Testis (tissue), 3 donors: Measurements from ENCODE around the gene ADAM33. TPM values are rescaled to one million over a fixed set of nuclear protein-coding genes. Genes with fewer than 3 reads are reported as not detected.

Experiments used
- DNase-seq: peaks from one replicate; pipeline ENCODE4 v3.0.0-alpha.2; 2019
- H3K27ac ChIP-seq, 2 donors: fragments of 200-600 bp; sonication (generic); one replicate each; pipeline ENCODE4 v1.5.1; 2019
- H3K27me3 ChIP-seq: fragments of 200-600 bp; sonication (generic); one replicate; pipeline ENCODE4 v1.5.1; 2019
- H3K36me3 ChIP-seq: fragments of 200-600 bp; sonication (generic); one replicate; pipeline ENCODE4 v1.5.1; 2017; ENCODE audit warnings: low read depth; ENCODE audit errors: missing control alignments
- H3K4me1 ChIP-seq: fragments of 200-600 bp; sonication (generic); one replicate; pipeline ENCODE4 v1.5.1; 2019
- H3K4me3 ChIP-seq, 2 donors: fragments of 200-600 bp; sonication (generic); one replicate each; pipeline ENCODE4 v1.5.1; 2017 to 2019
- H3K9me3 ChIP-seq: fragments of 200-600 bp; sonication (generic); one replicate; pipeline ENCODE4 v1.5.1; 2017
- POLR2A ChIP-seq: fragments of 450-650 bp; IDR thresholded peaks from one replicate; pipeline ENCODE4 v1.6.1; 2017; ENCODE audit warnings: antibody characterized with exemption, mild to moderate bottlenecking, moderate library complexity
- WGBS, 2 donors: methylation state at CpG; one replicate each; pipeline ENCODE4 v1.1.5; 2018; 5-methylcytosine and 5-hydroxymethylcytosine counted together
- intact Hi-C: fragments of 100-400 bp; cut with DNase I; formaldehyde crosslinking; loops from one replicate; pipeline ENCODE4 v1.15.1; 2023; ENCODE audit warnings: low total_unique reads
- polyA plus RNA-seq: library from polyadenylated mRNA; stranded (reverse); fragments of 350-450 nt; fragmentation: Illumina TruSeq; extraction: RNeasy Lipid Tissue Mini Kit (QIAGEN cat#74804); gene quantifications from one replicate; pipeline ENCODE4 v1.2.3, GENCODE V29; 2014; ENCODE audit warnings: low read depth, low replicate concordance; ENCODE audit not compliant: insufficient read depth
- total RNA-seq, 2 donors: library from RNA; depleted of rRNA; stranded (reverse); fragments of >200 nt; gene quantifications; one replicate each; pipeline ENCODE4 v1.2.3, GENCODE V29; 2016
- TF ChIP-seq, protein P1 (sequence below), 3 experiments: fragments of 450-650 bp in 2 of 3; fragments of 200-600 bp in 1 of 3; sonication (generic) in 1 of 3; IDR thresholded peaks; one replicate each; pipeline ENCODE4 v1.5.1; 2016 to 2019; ENCODE audit warnings: antibody characterized with exemption in 3 of 3, mild to moderate bottlenecking in 2 of 3, moderate library complexity in 1 of 3

Gene ADAM33
- total and polyA plus RNA-seq, 3 donors from 2014 or later, result 25.5 to 61.1 (median 35.4) TPM

DNA sequence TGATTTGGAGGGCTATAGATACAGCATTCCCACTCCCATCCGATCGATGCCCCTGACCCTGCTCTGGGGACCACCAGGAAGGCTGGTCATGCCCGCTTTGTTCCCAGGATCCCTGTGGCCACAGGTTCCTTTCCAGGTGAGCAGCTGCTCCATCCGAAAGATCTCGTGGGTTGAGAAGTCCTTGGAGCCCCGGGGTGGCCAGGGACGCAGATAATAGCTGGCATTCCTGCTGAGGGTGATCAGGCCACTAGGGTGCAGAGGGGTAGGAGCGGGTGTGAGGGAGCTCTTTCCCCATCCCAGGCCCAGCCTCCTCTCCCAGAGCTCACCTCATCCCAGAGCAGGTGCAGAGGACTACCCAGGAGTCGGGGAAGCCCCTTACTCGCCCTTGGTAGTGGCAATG is 7.4 kb downstream of the ADAM33 start:
- 65 to 79% methylated on average over 4 to 10 of the region's 10 CpGs for WGBS, 2 donors
- TF ChIP-seq POLR2A, result no peak
- TF ChIP-seq, protein P1, sequence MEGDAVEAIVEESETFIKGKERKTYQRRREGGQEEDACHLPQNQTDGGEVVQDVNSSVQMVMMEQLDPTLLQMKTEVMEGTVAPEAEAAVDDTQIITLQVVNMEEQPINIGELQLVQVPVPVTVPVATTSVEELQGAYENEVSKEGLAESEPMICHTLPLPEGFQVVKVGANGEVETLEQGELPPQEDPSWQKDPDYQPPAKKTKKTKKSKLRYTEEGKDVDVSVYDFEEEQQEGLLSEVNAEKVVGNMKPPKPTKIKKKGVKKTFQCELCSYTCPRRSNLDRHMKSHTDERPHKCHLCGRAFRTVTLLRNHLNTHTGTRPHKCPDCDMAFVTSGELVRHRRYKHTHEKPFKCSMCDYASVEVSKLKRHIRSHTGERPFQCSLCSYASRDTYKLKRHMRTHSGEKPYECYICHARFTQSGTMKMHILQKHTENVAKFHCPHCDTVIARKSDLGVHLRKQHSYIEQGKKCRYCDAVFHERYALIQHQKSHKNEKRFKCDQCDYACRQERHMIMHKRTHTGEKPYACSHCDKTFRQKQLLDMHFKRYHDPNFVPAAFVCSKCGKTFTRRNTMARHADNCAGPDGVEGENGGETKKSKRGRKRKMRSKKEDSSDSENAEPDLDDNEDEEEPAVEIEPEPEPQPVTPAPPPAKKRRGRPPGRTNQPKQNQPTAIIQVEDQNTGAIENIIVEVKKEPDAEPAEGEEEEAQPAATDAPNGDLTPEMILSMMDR (IDR thresholded peaks at IDR 0.05), result no peak
- DNase-seq, result no peak
- Histone ChIP-seq H3K4me3 (no peak overlapping the region), H3K36me3 (no peaks in the 10 kb centered on the region), H3K27me3 (no peaks in the 10 kb centered on the region), H3K4me1 (peaks cover 5% of the 10 kb centered on the region), H3K9me3 (no peaks in the 10 kb centered on the region), H3K27ac (no peak overlapping the region)
- intact Hi-C loops, result no loop called here

- no peak for DNase-seq
- WGBS, 2 donors, result 40 to 50% methylated on average over 14 to 86 of the region's 90 CpGs
- Histone ChIP-seq H3K36me3 (no peaks in the 10 kb centered on the region), H3K27me3 (no peaks in the 10 kb centered on the region), H3K4me1 (peaks cover 5% of the 10 kb centered on the region), H3K27ac (no peak overlapping the region), H3K9me3 (no peaks in the 10 kb centered on the region), H3K4me3 (no peak overlapping the region)
- intact Hi-C loops, result no loop called here
- TF ChIP-seq, protein P1 (IDR thresholded peaks at IDR 0.05), result no peak
- no peak for TF ChIP-seq POLR2A
Measured at GRCh38 chr20:3673221-3674070, 8.4 kb downstream of the ADAM33 start.

DNA sequence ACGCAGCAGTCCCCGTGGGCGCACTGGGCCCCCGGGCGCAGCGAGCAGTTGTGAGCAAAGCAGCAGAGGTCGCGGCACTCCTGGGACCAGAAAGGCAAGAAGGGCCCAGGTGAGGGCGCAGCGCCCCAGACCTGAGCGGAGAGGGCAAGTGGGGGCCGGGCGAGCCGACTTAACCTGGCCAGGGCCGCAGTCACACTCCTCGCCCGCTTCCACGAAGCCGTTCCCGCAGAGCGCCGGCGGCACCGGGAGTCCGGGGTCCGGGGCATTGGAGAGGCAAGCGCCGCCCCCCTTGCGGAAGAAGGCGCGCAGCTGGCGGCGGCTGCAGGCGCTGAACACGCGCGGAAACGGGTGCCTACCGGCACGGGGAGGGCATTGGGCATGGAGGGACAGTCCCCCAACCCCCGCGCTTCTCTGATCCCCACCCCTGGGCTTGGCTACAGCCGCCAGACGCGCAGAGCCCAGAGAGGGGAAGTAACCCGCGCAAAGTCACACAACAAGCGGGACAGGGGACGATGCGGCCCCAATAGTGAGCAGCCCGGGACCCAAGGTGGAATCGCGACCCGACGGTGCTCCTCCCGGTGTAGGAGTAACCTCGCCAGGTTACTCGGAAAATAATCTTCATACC is 9.2 kb downstream of the ADAM33 start:
- H3K9me3 ChIP-seq, result no peaks in the 10 kb centered on the region
- DNase-seq, result no peak
- intact Hi-C loops, result no loop called here
- H3K27ac ChIP-seq, result no peak overlapping the region
- no peaks in the 10 kb centered on the region for H3K36me3 ChIP-seq
- TF ChIP-seq, protein P1 (IDR thresholded peaks at IDR 0.05), result no peak
- TF ChIP-seq POLR2A, result no peak
- no peak overlapping the region for H3K4me3 ChIP-seq
- no peaks in the 10 kb centered on the region for H3K27me3 ChIP-seq
- H3K4me1 ChIP-seq, result peaks cover 5% of the 10 kb centered on the region
- WGBS, 2 donors, result 43% methylated on average over 22 to 58 of the region's 58 CpGs

GRCh38 chr20:3671986-3672546 is 9.7 kb downstream of the ADAM33 start:
- 15 to 55% methylated on average over 4 to 23 of the region's 23 CpGs for WGBS, 2 donors
- no peak for DNase-seq
- Histone ChIP-seq H3K36me3 (no peaks in the 10 kb centered on the region), H3K27me3 (no peaks in the 10 kb centered on the region), H3K4me1 (peaks cover 5% of the 10 kb centered on the region), H3K9me3 (no peaks in the 10 kb centered on the region), H3K27ac (no peak overlapping the region), H3K4me3 (no peak overlapping the region)
- TF ChIP-seq POLR2A, result no peak
- TF ChIP-seq, protein P1 (IDR thresholded peaks at IDR 0.05), result no peak
- intact Hi-C loops, result no loop called here
